T-helper 17 cell (primary cell): ENCODE data around the gene CTXND2. TPM values are rescaled to one million over a fixed set of nuclear protein-coding genes. Genes with fewer than 3 reads are reported as not detected.

Experiments used
- ATAC-seq: fragments of 150-1000 bp; cut with Tn5 transposase; 2 replicates; pipeline ENCODE4 v1.10.0; 2021; ENCODE audit warnings: mild to moderate bottlenecking, moderate library complexity
- DNase-seq, 3 donors: peaks; one replicate each; pipeline versions ENCODE4 v3.0.0 to v3.0.0-alpha.2; 2020 to 2021
- H3K9me3 ChIP-seq: one replicate; pipeline ENCODE4 v1.7.0; 2013; ENCODE audit warnings: low read length, mild to moderate bottlenecking; ENCODE audit not compliant: control insufficient read depth, poor library complexity, severe bottlenecking
- H3K27ac Mint-ChIP-seq: one replicate; pipeline ENCODE4 v1.8.0; 2022; ENCODE audit warnings: mild to moderate bottlenecking, moderate library complexity, mixed read lengths
- H3K27me3 Mint-ChIP-seq: one replicate; pipeline ENCODE4 v1.8.0; 2022; ENCODE audit warnings: mixed read lengths
- H3K36me3 Mint-ChIP-seq: one replicate; pipeline ENCODE4 v1.8.0; 2022; ENCODE audit warnings: low read depth, mixed read lengths
- H3K4me1 Mint-ChIP-seq: one replicate; pipeline ENCODE4 v1.8.0; 2022; ENCODE audit warnings: mild to moderate bottlenecking, mixed read lengths
- H3K4me3 Mint-ChIP-seq: one replicate; pipeline ENCODE4 v1.8.0; 2022; ENCODE audit warnings: mild to moderate bottlenecking, moderate library complexity, mixed read lengths
- total RNA-seq, 4 donors: library from RNA in 2 of 4; stranded (reverse) in 2 of 4; gene quantifications; one replicate each; pipeline ENCODE4 v1.2.3 and lab custom pipeline; 2022 to 2026

Gene CTXND2
- total RNA-seq, 2 donors from 2014 or later = not detected

- no peak overlapping the region for H3K27ac Mint-ChIP-seq
- ATAC-seq (no peak), DNase-seq (no peak)
- no peak overlapping the region for H3K4me3 Mint-ChIP-seq
- H3K4me1 Mint-ChIP-seq = peaks cover 7% of the 10 kb centered on the region
- H3K27me3 Mint-ChIP-seq = no peaks in the 10 kb centered on the region
- H3K36me3 Mint-ChIP-seq = peaks cover 11% of the 10 kb centered on the region
- no peaks in the 10 kb centered on the region for H3K9me3 ChIP-seq
These were observed 67.8 kb downstream of the CTXND2 start for GRCh38 chr1:150954708-150955107.

- no peak overlapping the region for H3K27ac Mint-ChIP-seq
- ATAC-seq = no peak
- H3K36me3 Mint-ChIP-seq = peaks cover 11% of the 10 kb centered on the region
- no peak overlapping the region for H3K4me3 Mint-ChIP-seq
- H3K27me3 Mint-ChIP-seq = no peaks in the 10 kb centered on the region
- no peak for DNase-seq
- H3K9me3 ChIP-seq = no peaks in the 10 kb centered on the region
- peaks cover 7% of the 10 kb centered on the region for H3K4me1 Mint-ChIP-seq
These were observed 68.3 kb downstream of the CTXND2 start for GRCh38 chr1:150955280-150955679.

GRCh38 chr1:150957666-150958065 is 70.7 kb downstream of the CTXND2 start:
- no peak overlapping the region for H3K27ac Mint-ChIP-seq

GRCh38 chr1:150960646-150961045 is 73.7 kb downstream of the CTXND2 start:
- no peaks in the 10 kb centered on the region for H3K9me3 ChIP-seq
- ATAC-seq (no peak), DNase-seq (no peak)
- Mint-ChIP-seq H3K4me3 (no peak overlapping the region), H3K27ac (no peak overlapping the region), H3K27me3 (no peaks in the 10 kb centered on the region), H3K36me3 (peaks cover 9% of the 10 kb centered on the region), H3K4me1 (peaks cover 15% of the 10 kb centered on the region)

More at GRCh38 chr1:150957666-150958065, 70.7 kb downstream of the CTXND2 start:
- H3K4me3 Mint-ChIP-seq = no peak overlapping the region
- no peak for ATAC-seq
- no peaks in the 10 kb centered on the region for H3K27me3 Mint-ChIP-seq
- no peak for DNase-seq
- H3K4me1 Mint-ChIP-seq = peaks cover 8% of the 10 kb centered on the region
- H3K9me3 ChIP-seq = no peaks in the 10 kb centered on the region
- H3K36me3 Mint-ChIP-seq = peaks cover 8% of the 10 kb centered on the region

- no peak for ATAC-seq
- H3K27ac Mint-ChIP-seq = peak overlapping the region; percentile 86
These were observed 74.8 kb downstream of the CTXND2 start for GRCh38 chr1:150961756-150962155.

More at GRCh38 chr1:150961756-150962155, 74.8 kb downstream of the CTXND2 start:
- no peak overlapping the region for H3K4me3 Mint-ChIP-seq
- H3K4me1 Mint-ChIP-seq = peaks cover 18% of the 10 kb centered on the region
- H3K27me3 Mint-ChIP-seq = no peaks in the 10 kb centered on the region
- DNase-seq = no peak
- no peaks in the 10 kb centered on the region for H3K9me3 ChIP-seq
- H3K36me3 Mint-ChIP-seq = peaks cover 13% of the 10 kb centered on the region

Other genes starting within 250 kb of the CTXND2 start
- gene GOLPH3L, start 190.0 kb upstream of the CTXND2 start, total RNA-seq = 1 to 10 TPM; 7.0 to 9.1 TPM
- gene HORMAD1, start 166.2 kb upstream of the CTXND2 start, total RNA-seq = under 1 TPM in 1 of 2 donors, not detected in 1; 0.80 TPM
- 100 to 1,000 TPM; 103 to 139 TPM for gene CTSS, start 121.4 kb upstream of the CTXND2 start, total RNA-seq
- gene CTSK, start 78.9 kb upstream of the CTXND2 start, total RNA-seq = 10 to 100 TPM in 1 of 2 donors, 1 to 10 TPM in 1; 8.7 to 10.4 TPM
- gene ARNT, start 10.5 kb upstream of the CTXND2 start, total RNA-seq = 10 to 100 TPM; 27.3 to 32.3 TPM
- 10 to 100 TPM; 44.0 to 51.0 TPM for gene SETDB1, start 39.2 kb downstream of the CTXND2 start, total RNA-seq
- 100 to 1,000 TPM; 108 to 142 TPM for gene CERS2, start 87.7 kb downstream of the CTXND2 start, total RNA-seq
- gene ANXA9, start 95.2 kb downstream of the CTXND2 start, total RNA-seq = under 1 TPM in 1 of 2 donors, not detected in 1; 0.15 TPM
- 10 to 100 TPM; 19.0 to 31.6 TPM for gene MINDY1, start 119.8 kb downstream of the CTXND2 start, total RNA-seq
- 10 to 100 TPM; 15.8 to 30.0 TPM for gene PRUNE1, start 121.3 kb downstream of the CTXND2 start, total RNA-seq
- gene BNIPL, start 149.4 kb downstream of the CTXND2 start, total RNA-seq = under 1 TPM; 0.42 to 0.57 TPM
- under 1 TPM; 0.47 to 0.52 TPM for gene C1orf56, start 160.6 kb downstream of the CTXND2 start, total RNA-seq
- gene CDC42SE1, start 172.5 kb downstream of the CTXND2 start, total RNA-seq = 100 to 1,000 TPM; 375 to 433 TPM
- gene MLLT11, start 173.3 kb downstream of the CTXND2 start, total RNA-seq = 1 to 10 TPM; 4.0 to 5.0 TPM
- gene GABPB2, start 183.6 kb downstream of the CTXND2 start, total RNA-seq = 10 to 100 TPM in 1 of 2 donors, 1 to 10 TPM in 1; 9.9 to 25.5 TPM